GM12873 (cell line): ENCODE measurements around the gene TADA3.

Experiments used
- TF ChIP-seq, protein P1 (sequence below): IDR thresholded peaks from 2 replicates; pipeline ENCODE4 v1.5.1; 2012; ENCODE audit warnings: low read depth, mild to moderate bottlenecking, moderate library complexity, low read length, control low read depth; ENCODE audit not compliant: insufficient read depth; ENCODE audit errors: missing control alignments

TADA3 gene

DNA sequence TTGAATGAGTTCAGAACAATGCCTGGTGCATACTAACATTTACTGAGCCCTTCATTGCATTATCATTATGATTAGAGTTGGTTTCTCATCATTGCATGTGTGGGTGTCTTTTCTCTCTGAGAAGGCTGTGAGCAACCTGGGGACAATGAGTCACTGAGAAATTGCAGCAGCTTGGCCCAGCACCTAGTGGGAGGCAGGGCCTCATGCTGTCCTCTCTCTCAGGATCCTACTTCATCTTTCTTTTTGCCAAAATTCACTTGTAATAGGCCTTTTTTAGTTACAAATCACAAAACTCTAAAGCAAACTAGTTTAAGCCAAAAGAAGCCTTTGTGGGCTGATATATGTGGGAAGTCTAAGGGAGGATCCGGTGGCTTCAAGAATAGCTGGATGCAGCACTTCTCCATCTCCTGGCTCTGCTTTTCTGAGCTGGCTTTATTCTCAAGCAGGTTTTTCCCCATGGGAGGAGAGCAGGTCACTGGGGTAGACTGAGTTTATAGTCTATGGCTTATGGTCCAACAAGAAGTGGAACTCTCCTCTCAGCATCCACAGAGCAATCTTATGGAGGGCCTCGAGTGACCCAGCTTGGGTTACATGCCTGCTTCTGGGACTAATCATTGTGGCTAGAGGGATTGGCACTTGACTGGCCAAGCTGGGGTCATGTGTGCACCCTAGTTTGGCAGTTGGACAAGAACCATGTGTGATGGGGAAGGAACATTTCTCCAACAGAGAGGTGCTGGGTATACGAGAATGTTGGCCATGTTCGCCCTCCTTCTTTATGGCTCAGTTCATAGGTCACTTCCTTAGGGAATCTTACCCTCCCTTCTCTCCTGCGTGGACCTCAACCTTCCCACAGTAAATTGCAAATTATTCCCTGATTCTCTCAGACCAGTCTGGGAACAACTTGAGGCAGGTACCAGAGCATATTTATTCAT is 13.9 kb downstream of the TADA3 start:
- TF ChIP-seq, protein P1, sequence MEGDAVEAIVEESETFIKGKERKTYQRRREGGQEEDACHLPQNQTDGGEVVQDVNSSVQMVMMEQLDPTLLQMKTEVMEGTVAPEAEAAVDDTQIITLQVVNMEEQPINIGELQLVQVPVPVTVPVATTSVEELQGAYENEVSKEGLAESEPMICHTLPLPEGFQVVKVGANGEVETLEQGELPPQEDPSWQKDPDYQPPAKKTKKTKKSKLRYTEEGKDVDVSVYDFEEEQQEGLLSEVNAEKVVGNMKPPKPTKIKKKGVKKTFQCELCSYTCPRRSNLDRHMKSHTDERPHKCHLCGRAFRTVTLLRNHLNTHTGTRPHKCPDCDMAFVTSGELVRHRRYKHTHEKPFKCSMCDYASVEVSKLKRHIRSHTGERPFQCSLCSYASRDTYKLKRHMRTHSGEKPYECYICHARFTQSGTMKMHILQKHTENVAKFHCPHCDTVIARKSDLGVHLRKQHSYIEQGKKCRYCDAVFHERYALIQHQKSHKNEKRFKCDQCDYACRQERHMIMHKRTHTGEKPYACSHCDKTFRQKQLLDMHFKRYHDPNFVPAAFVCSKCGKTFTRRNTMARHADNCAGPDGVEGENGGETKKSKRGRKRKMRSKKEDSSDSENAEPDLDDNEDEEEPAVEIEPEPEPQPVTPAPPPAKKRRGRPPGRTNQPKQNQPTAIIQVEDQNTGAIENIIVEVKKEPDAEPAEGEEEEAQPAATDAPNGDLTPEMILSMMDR, result no peak

DNA sequence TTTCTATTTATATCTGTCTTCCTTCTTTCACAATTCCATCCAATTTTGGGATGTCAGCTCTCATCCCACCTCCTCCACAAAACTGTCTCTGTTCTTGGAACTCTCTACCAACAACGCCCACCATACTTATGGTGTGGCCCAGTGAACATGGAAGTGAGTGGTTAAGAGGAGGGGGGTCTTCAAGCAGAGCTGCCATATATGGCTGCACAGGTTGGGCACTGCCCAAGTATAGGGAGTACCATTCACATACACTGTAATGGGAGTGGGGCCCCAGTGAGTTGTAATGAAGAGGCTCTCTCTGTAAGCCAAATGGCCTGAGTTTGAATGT is 14.6 kb downstream of the TADA3 start:
- TF ChIP-seq, protein P1, result no peak

DNA sequence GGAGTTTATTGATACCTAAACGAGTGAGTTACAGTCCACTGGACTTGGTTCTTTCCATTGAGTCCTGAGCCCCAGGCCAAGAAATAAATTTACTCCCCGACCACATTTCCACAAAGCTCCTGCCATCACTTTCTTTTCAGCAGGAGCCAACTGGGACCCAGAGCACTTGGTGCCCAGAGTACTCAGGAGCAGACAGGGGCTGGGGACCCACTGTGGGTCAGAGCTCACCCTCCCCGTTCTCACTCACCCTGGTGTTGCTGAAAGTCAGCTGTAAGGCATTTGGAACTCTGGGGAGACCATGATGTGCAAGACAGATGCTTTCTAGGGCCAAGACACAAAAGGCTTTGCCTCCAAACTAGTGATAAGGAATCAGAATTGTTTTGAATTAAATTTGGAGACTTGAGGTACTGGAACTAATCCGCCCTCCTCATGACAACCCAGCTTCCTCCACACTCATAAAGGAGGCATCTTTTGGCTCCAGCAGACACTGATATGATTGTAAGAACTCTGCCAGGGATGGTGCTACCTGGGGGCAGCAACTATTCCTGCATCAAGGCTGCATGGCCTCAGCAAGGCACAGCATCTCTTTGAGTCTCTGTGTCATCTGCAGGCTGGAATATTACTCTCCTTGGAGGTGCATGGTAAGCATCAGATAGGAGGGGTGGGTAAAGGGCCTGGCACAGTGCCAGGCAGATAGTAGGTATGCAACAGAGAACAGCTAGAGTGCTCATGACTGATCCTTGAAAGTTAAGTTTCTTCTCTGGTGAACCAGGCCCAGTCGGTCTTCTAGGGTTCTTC is 15.2 kb downstream of the TADA3 start:
- TF ChIP-seq, protein P1, result no peak

DNA sequence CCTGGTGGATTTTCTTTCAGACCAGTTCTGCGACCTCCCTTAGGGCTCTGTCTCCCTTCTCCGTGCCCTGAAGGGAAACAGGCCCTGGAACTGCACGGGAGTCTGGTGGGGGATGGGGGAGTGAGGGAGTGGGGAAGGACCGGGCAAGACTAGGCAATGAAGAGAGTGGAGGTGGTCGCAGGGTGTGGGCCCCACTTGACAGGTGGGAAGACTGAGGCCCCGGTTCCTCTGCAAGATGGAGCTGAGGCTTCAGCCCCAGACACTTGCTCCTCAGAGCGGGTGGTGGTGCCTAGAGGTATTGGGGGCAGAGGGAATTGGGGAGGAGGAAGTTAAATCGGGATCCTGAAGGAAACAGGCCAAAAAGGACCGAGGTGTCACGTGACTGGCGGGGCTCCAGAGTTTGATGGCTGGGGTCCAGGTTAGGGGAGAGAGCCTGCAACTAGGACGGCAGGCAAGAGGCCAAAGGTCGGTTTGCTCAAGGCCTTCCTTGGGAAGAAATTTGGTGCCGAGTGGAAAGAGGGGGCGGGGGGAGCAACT is 21.9 kb downstream of the TADA3 start:
- TF ChIP-seq, protein P1, result no peak

DNA sequence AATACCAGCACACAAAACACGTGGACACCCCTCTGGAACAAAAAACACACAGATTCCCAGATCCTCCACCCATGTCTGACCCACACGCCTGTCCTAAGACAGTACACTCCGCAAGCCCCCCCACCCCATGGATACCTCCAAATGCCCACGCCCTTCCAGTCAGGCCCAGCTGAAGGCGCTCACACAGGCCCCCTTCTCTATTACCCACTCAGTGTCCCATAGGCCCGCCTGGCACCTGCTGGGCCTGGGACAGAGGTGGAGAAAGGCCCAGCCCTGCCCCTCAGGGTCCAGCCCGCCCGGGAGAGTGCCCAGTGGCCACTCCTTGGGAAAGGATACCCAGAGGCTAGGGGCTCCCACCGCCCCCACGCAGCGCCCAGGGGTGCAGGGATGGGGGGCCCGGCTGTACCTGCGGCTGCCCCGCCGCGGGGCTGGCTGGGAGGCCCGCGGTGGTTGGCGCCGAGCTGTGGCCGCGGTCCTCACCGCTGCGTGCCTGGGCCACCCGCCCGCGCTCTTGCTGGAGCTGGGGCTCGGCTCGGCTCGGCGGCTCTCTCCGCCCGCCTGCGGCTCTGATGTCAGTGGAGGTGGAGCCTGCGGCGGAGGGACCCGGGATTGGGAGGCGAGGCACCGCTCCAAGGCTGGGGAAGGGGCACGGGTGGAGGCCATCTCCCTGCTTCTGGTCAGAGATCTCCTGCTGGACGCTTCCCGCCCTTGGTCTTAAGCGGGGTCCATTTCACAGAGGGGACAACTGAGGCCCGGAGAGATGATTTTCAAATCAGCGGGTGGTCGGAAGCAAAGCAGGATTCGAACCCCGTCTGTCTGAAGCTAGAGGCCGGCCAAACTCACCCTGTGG is 22.6 kb downstream of the TADA3 start, which contains the start of gene CAMK1:
TSS of gene CAMK1 (minus strand) at position 522 of the 850 bp plus-strand sequence. CDS start 2,198 bp downstream, outside the sequence.
- TF ChIP-seq, protein P1, result no peak

DNA sequence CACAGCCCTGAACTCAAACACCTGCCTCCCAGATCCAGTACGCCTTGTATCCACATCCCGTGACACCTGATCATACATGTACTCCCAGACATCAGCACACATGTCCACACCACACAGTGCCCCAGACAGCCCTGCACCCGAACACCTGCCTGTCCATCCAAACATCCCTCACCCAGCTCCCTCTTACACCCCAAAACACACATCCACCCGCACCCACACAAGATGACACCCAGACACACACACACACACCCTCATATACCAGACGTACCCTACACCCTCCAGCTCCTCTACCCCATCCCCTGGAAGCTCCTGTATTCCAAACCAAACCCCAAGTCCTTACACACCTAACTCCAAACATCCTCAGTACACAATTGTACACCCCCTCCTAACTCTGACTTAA is 23.3 kb downstream of the TADA3 start:
- TF ChIP-seq, protein P1, result no peak
